K562 (cell line): ENCODE data around the gene IFIT5. TPM values are rescaled to one million over a fixed set of nuclear protein-coding genes. Genes with fewer than 3 reads are reported as not detected.
A peak's percentile ranks its signal among the peaks of the same experiment; 100 is the strongest.

Source experiments
- ASH1L ChIP-seq: fragments of 450-650 bp; IDR thresholded peaks from 2 replicates; pipeline ENCODE4 v1.6.1; 2018; ENCODE audit warnings: borderline replicate concordance, mild to moderate bottlenecking, low read depth; ENCODE audit not compliant: partially characterized antibody
- CEBPB ChIP-seq: fragments of 450-650 bp; IDR thresholded peaks from 2 replicates; pipeline ENCODE4 v1.6.1; 2016; ENCODE audit warnings: missing genetic modification characterization, missing compliant biosample characterization
- CEBPG ChIP-seq, 3 experiments: fragments of 200-800 bp in 1 of 3; sonication (Bioruptor generic) in 1 of 3; sonication (generic) in 1 of 3; formaldehyde crosslinking in 1 of 3; IDR thresholded peaks in 2 of 3; conservative IDR thresholded peaks in 1 of 3; 2 replicates each; pipeline versions ENCODE4 v1.6.1 to v1.8.0; 2016 to 2022; ENCODE audit warnings: missing compliant biosample characterization in 2 of 3, missing genetic modification characterization in 2 of 3, mild to moderate bottlenecking in 1 of 3, missing genetic modification reagents in 1 of 3
- DMBX1 ChIP-seq: fragments of 250-450 bp; sonication (Bioruptor Pico); IDR thresholded peaks from 2 replicates; pipeline ENCODE4 v1.8.0; 2022; ENCODE audit warnings: inconsistent platforms, mild to moderate bottlenecking, moderate library complexity, borderline replicate concordance
- HBP1 ChIP-seq: fragments of 450-650 bp; formaldehyde crosslinking; IDR thresholded peaks from 2 replicates; pipeline ENCODE4 v1.4.0; 2022; ENCODE audit warnings: missing genetic modification characterization
- HINFP ChIP-seq: fragments of 450-650 bp; conservative IDR thresholded peaks from 2 replicates; pipeline ENCODE4 v1.6.1; 2016; ENCODE audit warnings: missing genetic modification characterization, low read depth, mild to moderate bottlenecking, control low read depth, missing compliant biosample characterization
- HMBOX1 ChIP-seq: sonication (generic); IDR thresholded peaks from 2 replicates; pipeline ENCODE4 v1.6.1; 2016
- HMG20A ChIP-seq: fragments of 450-650 bp; formaldehyde crosslinking; conservative IDR thresholded peaks from 2 replicates; pipeline ENCODE4 v1.4.0; 2020; ENCODE audit warnings: mild to moderate bottlenecking, mixed read lengths
- HMGN3 ChIP-seq: IDR thresholded peaks from 2 replicates; pipeline ENCODE4 v1.6.1; 2011; ENCODE audit warnings: borderline replicate concordance, low read depth, mild to moderate bottlenecking, mixed read lengths, low read length; ENCODE audit not compliant: insufficient read length; ENCODE audit errors: extremely low read depth
- HNRNPLL ChIP-seq: fragments of 200-400 bp; formaldehyde crosslinking; IDR thresholded peaks from 2 replicates; pipeline ENCODE4 v1.6.1; 2017; ENCODE audit warnings: low read length, low read depth, mild to moderate bottlenecking; ENCODE audit not compliant: poor library complexity, severe bottlenecking
- IRF1 ChIP-seq: sonication (generic); formaldehyde crosslinking; IDR thresholded peaks from 2 replicates; pipeline ENCODE4 v1.8.0; 2022; ENCODE audit warnings: missing genetic modification reagents, mild to moderate bottlenecking, borderline replicate concordance
- JUN ChIP-seq, 2 experiments: sonication (generic) in 1 of 2; formaldehyde crosslinking in 1 of 2; IDR thresholded peaks; 2 replicates each; pipeline versions ENCODE4 v1.6.1 to v1.8.0; 2012 to 2022; ENCODE audit warnings: borderline replicate concordance in 2 of 2, mild to moderate bottlenecking in 2 of 2, improper control_type of control experiment in 1 of 2, low read depth in 1 of 2, low read length in 1 of 2, missing genetic modification reagents in 1 of 2
- KAT7 ChIP-seq: sonication (generic); formaldehyde crosslinking; IDR thresholded peaks from 2 replicates; pipeline ENCODE4 v1.8.0; 2022; ENCODE audit warnings: missing genetic modification reagents, mild to moderate bottlenecking, borderline replicate concordance
- MEF2A ChIP-seq: IDR thresholded peaks from 2 replicates; pipeline ENCODE4 v1.6.1; 2011; ENCODE audit warnings: low read depth, mild to moderate bottlenecking, low read length, moderate library complexity; ENCODE audit not compliant: control insufficient read depth
- PHB2 ChIP-seq: fragments of 450-650 bp; IDR thresholded peaks from 2 replicates; pipeline ENCODE4 v1.6.1; 2017; ENCODE audit warnings: low read depth
- USF1 ChIP-seq: sonication (generic); formaldehyde crosslinking; IDR thresholded peaks from 2 replicates; pipeline ENCODE4 v1.9.0; 2022; ENCODE audit warnings: mild to moderate bottlenecking, missing genetic modification reagents
- XRCC4 ChIP-seq: IDR thresholded peaks from one replicate; pipeline ENCODE4 v1.6.1; 2011; ENCODE audit not compliant: insufficient read depth, insufficient read length; ENCODE audit errors: extremely low read depth
- ZNF124 ChIP-seq: sonication (generic); formaldehyde crosslinking; IDR thresholded peaks from 2 replicates; pipeline ENCODE4 v1.8.1; 2022; ENCODE audit warnings: missing genetic modification reagents
- ZNF224 ChIP-seq: sonication (generic); formaldehyde crosslinking; IDR thresholded peaks from 2 replicates; pipeline ENCODE4 v1.8.0; 2022; ENCODE audit warnings: mild to moderate bottlenecking, missing genetic modification reagents
- ZNF76 ChIP-seq: fragments of 250-450 bp; sonication (Bioruptor Pico); IDR thresholded peaks from 2 replicates; pipeline ENCODE4 v1.4.0; 2020; ENCODE audit warnings: mild to moderate bottlenecking, moderate library complexity, borderline replicate concordance
- polyA plus RNA-seq, 8 experiments: library from polyadenylated mRNA; depleted of rRNA in 4 of 8; stranded (reverse) in 5 of 8; unstranded in 3 of 8; fragments of >200 nt; fragmentation: Nextera tagmentation in 2 of 8; fragmentation: Illumina TruSeq in 1 of 8; extraction: Ambion mirVana in 2 of 8; extraction: Trizol in 1 of 8; gene quantifications; 2 replicates each; pipeline versions ENCODE4 v1.2.1 to v1.2.3, GENCODE V29; 2011 to 2014; ENCODE audit warnings: inconsistent platforms in 1 of 8, missing spikeins in 1 of 8
- total RNA-seq, 7 experiments: library from RNA; depleted of rRNA in 6 of 7; stranded (reverse); fragments of >200 nt in 6 of 7; fragmentation: Illumina TruSeq in 2 of 7; extraction: Trizol in 2 of 7; gene quantifications; 2 replicates each; pipeline versions ENCODE4 v1.2.1 to v1.2.3, GENCODE V29; 2011 to 2021; ENCODE audit warnings: low replicate concordance in 1 of 7

IFIT5 gene
- total and polyA plus RNA-seq, 9 of the 15 experiments (the other 6 are each of a cell fraction or from before 2014, with no cell fraction given) = 0.04 to 0.11 (median 0.06) TPM; not detected in 5

GRCh38 chr10:89373916-89374711, 40.3 kb upstream of the IFIT5 start (continued):
- TF ChIP-seq DMBX1 (no peak), ZNF224 (CRISPR knock-in tag) (no peak), PHB2 (no peak), MEF2A (no peak), USF1 (no peak), HBP1 (no peak), CEBPB (tag) (peak; percentile 85), HMGN3 (no peak), HINFP (tag) (no peak), ZNF124 (no peak), CEBPG (CRISPR knock-in tag; IDR thresholded peaks at IDR 0.05) (no peak), CEBPG (tag; conservative IDR thresholded peaks at IDR 0.05 in 1 of 2, IDR thresholded peaks at IDR 0.05 in 1 of 2) (peak; percentile 27 to 81; a peak in 2 of 4 replicates), HMG20A (CRISPR knock-in tag) (no peak), ASH1L (no peak), JUN (IDR thresholded peaks at IDR 0.05; ENCODE audit: borderline replicate concordance, low read depth, low read length) (no peak), JUN (CRISPR knock-in tag; IDR thresholded peaks at IDR 0.05; ENCODE audit: borderline replicate concordance) (no peak), KAT7 (0 out of 2 replicates have a peak, but pooled peaks have one; percentile 48), IRF1 (CRISPR knock-in tag) (no peak), HMBOX1 (no peak), HNRNPLL (no peak), XRCC4 (no peak), ZNF76 (CRISPR knock-in tag) (no peak)
